PC-3 (cell line): ENCODE measurements around the gene DMTF1. TPM values are rescaled to one million over a fixed set of nuclear protein-coding genes. Genes with fewer than 3 reads are reported as not detected.

Source experiments
- ATAC-seq: fragments of 200-7000 bp; cut with Tn5 transposase; 2 replicates; pipeline ENCODE4 v1.9.1; 2020; ENCODE audit warnings: mild to moderate bottlenecking, moderate library complexity
- BruUV-seq: library from RNA; stranded (reverse); fragments of 400-500 nt; replicated peaks from 2 replicates; lab custom pipeline; 2021; lab: Mats Ljungman, UMichigan
- CTCF ChIA-PET: fragments of 300-600 bp; sonication (Branson Sonifier 250); formaldehyde crosslinking; loops from one replicate; lab custom pipeline; 2022; ENCODE audit warnings: antibody characterized with exemption; lab: Charles Lee
- POLR2A ChIA-PET: fragments of 300-600 bp; sonication (Branson Sonifier 250); formaldehyde crosslinking; loops from one replicate; lab custom pipeline; 2022; ENCODE audit warnings: antibody characterized with exemption; ENCODE audit not compliant: unreplicated experiment; lab: Charles Lee
- DNase-seq: peaks from one replicate; pipeline ENCODE4 v3.0.0-alpha.2; 2015
- H2AFZ ChIP-seq: fragments of 300-600 bp; sonication (generic); 2 replicates; pipeline ENCODE4 v1.6.0; 2016; ENCODE audit warnings: antibody characterized with exemption, low read length
- H3F3A ChIP-seq: fragments of 300-600 bp; sonication (generic); one replicate; pipeline ENCODE4 v1.6.0; 2017; ENCODE audit warnings: antibody characterized with exemption, low read length, control low read depth, mild to moderate bottlenecking; ENCODE audit not compliant: unreplicated experiment
- H3K27ac ChIP-seq: fragments of 300-600 bp; sonication (generic); 2 replicates; pipeline ENCODE4 v1.5.1; 2016; ENCODE audit warnings: mild to moderate bottlenecking, low read length
- H3K27me3 ChIP-seq: fragments of 300-600 bp; sonication (generic); 2 replicates; pipeline ENCODE4 v1.6.1; 2016; ENCODE audit warnings: low read length, mixed read lengths
- H3K36me3 ChIP-seq: fragments of 300-600 bp; sonication (generic); 2 replicates; pipeline ENCODE4 v1.6.1; 2016; ENCODE audit warnings: low read depth, mixed run types, low read length, mixed read lengths
- H3K4me1 ChIP-seq: fragments of 300-600 bp; sonication (generic); 2 replicates; pipeline ENCODE4 v1.5.1; 2016; ENCODE audit warnings: low read length; ENCODE audit not compliant: insufficient read depth
- H3K4me2 ChIP-seq: fragments of 300-600 bp; sonication (generic); 2 replicates; pipeline ENCODE4 v1.6.0; 2016; ENCODE audit warnings: low read length
- H3K4me3 ChIP-seq: fragments of 300-600 bp; sonication (generic); 2 replicates; pipeline ENCODE4 v1.5.1; 2016; ENCODE audit warnings: mild to moderate bottlenecking, low read length, mixed read lengths
- H3K79me2 ChIP-seq: fragments of 300-600 bp; sonication (generic); 2 replicates; pipeline ENCODE4 v1.6.1; 2017; ENCODE audit warnings: low read length, mixed read lengths
- H3K9ac ChIP-seq: fragments of 300-600 bp; sonication (generic); 2 replicates; pipeline ENCODE4 v1.6.0; 2016; ENCODE audit warnings: mild to moderate bottlenecking, low read length
- H3K9me2 ChIP-seq: fragments of 300-600 bp; sonication (generic); replicated peaks from 2 replicates; pipeline ENCODE4 v1.6.1; 2016; ENCODE audit warnings: mixed run types, low read length, mixed read lengths
- H3K9me3 ChIP-seq: fragments of 300-600 bp; sonication (generic); 2 replicates; pipeline ENCODE4 v1.6.1; 2016; ENCODE audit warnings: low read length, mixed read lengths
- H4K20me1 ChIP-seq: fragments of 300-600 bp; sonication (generic); 2 replicates; pipeline ENCODE4 v1.6.1; 2016; ENCODE audit warnings: low read length, mixed read lengths
- CTCF ChIP-seq: fragments of 300-600 bp; sonication (generic); conservative IDR thresholded peaks from 2 replicates; pipeline ENCODE4 v1.5.1; 2017; ENCODE audit warnings: antibody characterized with exemption, low read depth, mild to moderate bottlenecking, low read length
- EZH2 ChIP-seq: fragments of 300-600 bp; sonication (generic); IDR thresholded peaks from one replicate; pipeline ENCODE4 v1.6.1; 2017; ENCODE audit warnings: antibody characterized with exemption, mild to moderate bottlenecking, low read length; ENCODE audit not compliant: unreplicated experiment
- EZH2phosphoT487 ChIP-seq: fragments of 300-600 bp; sonication (generic); IDR thresholded peaks from 2 replicates; pipeline ENCODE4 v1.6.1; 2018; ENCODE audit warnings: mild to moderate bottlenecking, antibody characterized with exemption, low read length, borderline replicate concordance
- intact Hi-C: fragments of 100-400 bp; cut with micrococcal nuclease; formaldehyde crosslinking; loops from 2 replicates; pipeline ENCODE4 v1.9.0; 2023
- total RNA-seq: library from RNA; depleted of rRNA; stranded (reverse); fragments of >200 nt; gene quantifications from 2 replicates; pipeline ENCODE4 v1.2.3, GENCODE V29; 2014

DMTF1 gene
- total RNA-seq, 1 experiment from 2014 or later: 43.6 TPM

GRCh38 chr7:87213252-87213651, 61.0 kb downstream of the DMTF1 start:
- H3K36me3 ChIP-seq: no peaks in the 10 kb centered on the region
- no peak overlapping the region for H3K27ac ChIP-seq
- H3K27me3 ChIP-seq: no peaks in the 10 kb centered on the region
- BruUV-seq: no TSS peak
- peaks cover 17% of the 10 kb centered on the region for H3K79me2 ChIP-seq
- intact Hi-C loops: loop anchor here (10.0 kb wide), 1 partner anchor 662 kb away; the partner anchor contains the start of genes DBF4 and SLC25A40
- CTCF ChIA-PET: no interaction called here
- no peak overlapping the region for H3K4me2 ChIP-seq
- POLR2A ChIA-PET: interaction anchor here (0.7 kb wide), 1 partner anchor 1502 kb away, joined by 7 read pairs; no protein-coding TSS in a partner anchor
- TF ChIP-seq EZH2 (no peak), CTCF (no peak), EZH2phosphoT487 (no peak)
- H3K9ac ChIP-seq: no peak overlapping the region
- DNase-seq (no peak), ATAC-seq (no peak)
- H2AFZ ChIP-seq: no peak overlapping the region
- no peaks in the 10 kb centered on the region for H3F3A ChIP-seq
- H3K9me2 ChIP-seq: no peaks in the 10 kb centered on the region
- no peaks in the 10 kb centered on the region for H3K9me3 ChIP-seq
- no peaks in the 10 kb centered on the region for H4K20me1 ChIP-seq
- no peak overlapping the region for H3K4me3 ChIP-seq
- H3K4me1 ChIP-seq: peaks cover under 1% of the 10 kb centered on the region; the same call in 1 of the 2 replicates

GRCh38 chr7:87213811-87214210, 61.6 kb downstream of the DMTF1 start:
- Histone ChIP-seq H3K4me1 (peaks cover 6% of the 10 kb centered on the region; the same call in 1 of the 2 replicates), H3K36me3 (no peaks in the 10 kb centered on the region), H3K9ac (no peak overlapping the region), H3K79me2 (peaks cover 23% of the 10 kb centered on the region), H4K20me1 (no peaks in the 10 kb centered on the region), H3F3A (no peaks in the 10 kb centered on the region), H2AFZ (no peak overlapping the region), H3K27ac (no peak overlapping the region), H3K27me3 (no peaks in the 10 kb centered on the region), H3K9me2 (no peaks in the 10 kb centered on the region), H3K4me2 (no peak overlapping the region), H3K9me3 (no peaks in the 10 kb centered on the region), H3K4me3 (no peak overlapping the region)
- no TSS peak for BruUV-seq
- no peak for DNase-seq
- intact Hi-C loops: loop anchor here (10.0 kb wide), 1 partner anchor 661 kb away; the partner anchor contains the start of genes DBF4 and SLC25A40
- ChIA-PET CTCF (no interaction called here), POLR2A (no interaction called here)
- ATAC-seq: no peak
- TF ChIP-seq EZH2phosphoT487 (no peak), CTCF (no peak), EZH2 (no peak)

- no peak overlapping the region for H3K4me2 ChIP-seq
- no peaks in the 10 kb centered on the region for H3K27me3 ChIP-seq
- no peaks in the 10 kb centered on the region for H4K20me1 ChIP-seq
- no peak overlapping the region for H2AFZ ChIP-seq
- H3K4me1 ChIP-seq: peaks cover 8% of the 10 kb centered on the region; the same call in 1 of the 2 replicates
- no peak overlapping the region for H3K27ac ChIP-seq
- peaks cover 33% of the 10 kb centered on the region for H3K79me2 ChIP-seq
- no peaks in the 10 kb centered on the region for H3K9me3 ChIP-seq
- POLR2A ChIA-PET: no interaction called here
- BruUV-seq: no TSS peak
- H3K36me3 ChIP-seq: no peaks in the 10 kb centered on the region
- no peak overlapping the region for H3K9ac ChIP-seq
- TF ChIP-seq EZH2 (no peak), CTCF (no peak), EZH2phosphoT487 (no peak)
- CTCF ChIA-PET: no interaction called here
- ATAC-seq: no peak
- no peak overlapping the region for H3K4me3 ChIP-seq
- no peak for DNase-seq
- intact Hi-C loops: loop anchor here (10.0 kb wide), 1 partner anchor 660 kb away; the partner anchor contains the start of genes DBF4 and SLC25A40
- no peaks in the 10 kb centered on the region for H3F3A ChIP-seq
- no peaks in the 10 kb centered on the region for H3K9me2 ChIP-seq
These were observed 62.8 kb downstream of the DMTF1 start for GRCh38 chr7:87215046-87215445.
